Adipose tissue (tissue), 3 donors: ENCODE data around the gene CHI3L2. TPM values are rescaled to one million over a fixed set of nuclear protein-coding genes. Genes with fewer than 3 reads are reported as not detected.

Experiments
- H3K27ac ChIP-seq: one replicate; pipeline ENCODE4 v1.5.1; 2013; ENCODE audit warnings: low read depth, low read length
- WGBS, 3 donors: extraction: QIAGEN DNeasy Blood & Tissue Kit; methylation state at CpG; one replicate each; pipeline ENCODE4 v1.1.7; 2013; 5-methylcytosine and 5-hydroxymethylcytosine counted together
- polyA plus RNA-seq, 3 donors: library from polyadenylated mRNA; stranded (reverse); fragments of 200-250 nt; gene quantifications; one replicate each; pipeline ENCODE4 v1.2.3, GENCODE V29; 2013
- donor health status: healthy with polysubstance abuse.
- donor health status: Bipolar disorder and iron deficiency.
- donor health status: healthy.

The CHI3L2 gene
- polyA plus RNA-seq, 3 donors: 1.0 to 20.5 (median 16.9) TPM

DNA sequence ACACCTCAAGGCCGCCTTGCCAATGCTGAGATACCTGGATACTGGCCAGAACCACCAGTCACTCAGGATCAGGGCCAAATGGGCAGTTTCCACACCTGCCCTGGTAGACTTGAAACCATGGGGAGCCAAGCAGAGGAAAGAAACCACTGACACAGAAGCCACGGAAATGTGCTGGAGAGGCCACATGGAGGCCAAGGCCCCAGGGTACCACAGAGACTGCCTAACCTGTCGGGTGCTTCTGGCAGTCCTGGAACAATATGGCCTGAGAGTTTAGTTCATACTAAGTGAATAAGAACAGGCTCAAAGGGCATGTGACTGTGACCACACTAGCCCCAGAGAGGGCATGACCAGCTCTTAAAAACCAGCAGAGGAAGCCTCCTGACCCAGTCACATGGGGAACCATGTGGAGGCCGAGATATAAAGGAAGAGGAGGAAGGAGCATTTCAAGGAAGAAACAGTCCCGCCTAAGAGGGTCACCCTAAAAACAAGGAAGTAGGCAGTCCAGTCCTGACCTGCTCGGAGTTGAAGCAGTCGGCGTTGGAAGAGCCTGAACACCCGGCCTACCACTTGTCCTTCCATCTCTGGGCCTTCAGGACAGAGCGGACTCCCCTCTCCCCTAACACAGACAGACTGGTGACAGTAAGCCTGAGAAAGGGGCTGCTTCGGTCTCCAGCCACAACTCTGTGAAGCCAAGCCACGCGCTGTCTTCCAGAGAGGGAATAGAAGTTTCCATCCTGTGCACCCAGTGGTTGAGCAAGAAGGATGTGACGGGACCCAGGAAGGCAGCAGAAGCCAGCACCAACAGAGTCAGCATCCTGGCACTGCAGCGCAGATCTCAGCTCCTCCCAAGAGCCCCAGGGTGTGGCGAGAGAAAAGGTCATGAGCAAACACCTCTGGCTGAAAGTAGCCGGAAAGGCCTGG is 27.4 kb upstream of the CHI3L2 start, which contains the start of gene DENND2D:
DENND2D (minus strand) TSS at position 766 of the 921 bp plus-strand sequence; CDS start at position 579, 187 bp downstream.
- 63 to 76% (median 69%) methylated on average over 17 of the region's 17 CpGs for WGBS, 3 donors
- no peak within 1 kb of the TSS for H3K27ac ChIP-seq

DNA sequence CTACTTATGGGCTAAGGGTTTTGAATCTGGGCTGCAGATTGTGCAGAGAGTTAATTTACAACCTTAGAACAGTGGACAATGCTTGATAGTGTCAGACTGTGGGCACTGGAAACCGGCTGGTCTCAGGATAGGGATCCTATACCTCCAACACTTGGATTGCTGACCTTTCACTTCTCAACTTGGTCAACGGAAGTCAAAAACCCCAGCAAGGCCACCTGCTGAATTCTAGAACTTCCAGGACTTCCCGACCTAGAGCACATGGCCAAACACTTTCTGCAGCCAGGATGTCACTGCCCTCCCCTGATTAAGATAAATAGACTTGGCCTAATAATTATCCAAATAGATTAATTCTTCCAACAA is 26.7 kb upstream of the CHI3L2 start:
- no peak overlapping the region for H3K27ac ChIP-seq
- WGBS, 3 donors: 37 to 75% (median 61%) methylated on average over 3 of the region's 3 CpGs

DNA sequence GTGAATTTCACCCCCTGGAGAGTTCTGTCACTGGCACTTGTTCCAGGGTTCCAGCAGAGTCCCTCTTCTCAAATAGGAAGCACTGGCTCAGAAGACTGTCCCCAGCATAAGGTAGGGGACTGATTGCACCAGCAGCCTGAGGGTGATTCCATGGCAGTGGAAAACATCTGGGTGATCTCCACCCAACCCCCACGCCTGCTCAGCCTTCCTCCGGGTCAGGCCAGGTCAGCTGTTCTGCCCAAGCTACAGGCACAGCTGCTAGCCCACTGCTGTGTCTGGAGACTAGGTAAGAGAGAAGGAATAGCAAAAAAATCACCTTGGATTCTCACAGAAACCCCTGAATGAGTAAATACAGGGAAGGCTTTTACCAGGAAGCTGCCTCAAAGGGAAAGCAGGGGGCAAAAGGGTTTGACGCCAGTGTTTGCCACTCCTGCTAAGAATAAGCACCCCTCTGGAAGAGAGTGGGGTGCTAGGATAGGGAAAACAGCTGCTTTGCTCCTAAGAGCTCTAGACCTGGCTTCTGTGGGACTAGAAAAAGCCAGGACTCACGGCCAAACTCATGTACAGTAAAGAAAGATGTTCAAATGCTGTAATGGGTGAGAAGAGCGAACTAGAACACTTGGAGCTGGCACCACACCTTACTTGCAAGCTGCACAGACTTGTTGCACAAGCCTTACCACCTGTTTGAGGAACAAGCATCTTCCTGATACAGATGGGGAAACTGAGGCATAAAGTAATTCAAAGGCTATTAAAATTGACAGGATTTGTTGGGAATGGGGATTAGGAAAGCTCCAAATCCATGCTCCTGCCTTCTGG is 26.0 kb upstream of the CHI3L2 start:
- WGBS, 3 donors: 67 to 72% (median 72%) methylated on average over 5 of the region's 5 CpGs

DNA sequence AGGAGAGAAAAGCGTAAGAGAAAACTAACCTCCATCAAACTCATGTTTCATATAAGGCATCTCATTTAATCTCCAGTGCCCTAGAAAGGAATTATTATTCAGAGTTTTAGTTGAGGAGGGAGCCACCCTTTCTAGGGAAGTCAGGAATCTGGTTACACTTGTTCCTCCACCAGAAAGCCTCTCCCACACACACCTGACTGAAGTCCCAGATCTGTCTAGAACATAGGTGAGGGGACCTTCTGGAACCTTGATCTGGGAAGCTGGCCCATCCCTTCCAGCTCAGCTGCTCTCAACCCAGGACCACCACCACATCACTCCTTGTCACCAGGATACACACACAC is 25.2 kb upstream of the CHI3L2 start:
- no peak overlapping the region for H3K27ac ChIP-seq
- 91 to 98% (median 91%) methylated on average over 1 of the region's 1 CpG for WGBS, 3 donors

More for the DNA sequence above, 26.0 kb upstream of the CHI3L2 start:
- H3K27ac ChIP-seq: no peak overlapping the region

DNA sequence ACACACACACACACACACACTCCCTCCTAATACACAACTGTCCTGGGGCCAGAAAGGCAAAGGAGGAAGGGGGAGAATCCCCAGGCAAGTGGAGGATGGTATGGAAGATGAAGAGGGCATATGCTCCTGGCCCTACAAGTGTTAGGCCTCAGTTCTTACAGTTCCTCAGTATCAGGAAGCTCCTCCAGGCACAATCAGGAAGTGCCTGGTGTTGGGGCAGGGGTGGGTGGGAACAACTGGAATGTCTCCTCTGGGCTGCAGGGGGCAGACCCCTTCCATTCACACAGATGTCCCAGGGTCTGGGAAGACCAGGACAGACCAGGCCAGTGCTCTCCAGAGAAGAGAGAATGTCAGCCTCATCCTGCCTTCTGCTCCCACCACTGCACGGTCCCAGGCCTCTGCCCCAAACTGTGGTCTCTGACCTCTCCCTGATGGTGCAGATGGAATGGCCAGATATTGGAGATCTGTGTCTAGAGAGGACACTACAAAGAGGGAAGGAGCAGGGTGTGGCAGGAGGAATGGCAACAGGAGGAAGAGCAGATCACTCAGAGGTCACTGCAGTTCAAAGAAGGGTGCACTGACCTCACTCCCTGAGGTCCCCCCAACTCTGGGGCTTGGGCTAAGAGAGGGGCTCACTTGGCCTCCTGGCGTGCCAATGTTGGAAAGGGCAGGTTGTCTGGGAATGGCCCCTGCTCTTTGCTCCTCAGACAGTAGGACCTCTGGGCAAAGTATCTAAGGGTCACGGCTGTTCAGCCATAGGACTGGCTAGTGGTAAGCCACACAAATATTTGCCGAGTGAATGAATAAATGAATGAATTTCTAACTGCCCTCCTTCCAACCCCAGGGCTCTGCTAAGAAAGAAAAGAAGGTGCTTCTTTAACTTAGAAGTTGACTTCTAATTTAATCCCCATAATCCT is 24.5 kb upstream of the CHI3L2 start:
- no peak overlapping the region for H3K27ac ChIP-seq
- WGBS, 3 donors: 55 to 60% (median 56%) methylated on average over 4 of the region's 4 CpGs

DNA sequence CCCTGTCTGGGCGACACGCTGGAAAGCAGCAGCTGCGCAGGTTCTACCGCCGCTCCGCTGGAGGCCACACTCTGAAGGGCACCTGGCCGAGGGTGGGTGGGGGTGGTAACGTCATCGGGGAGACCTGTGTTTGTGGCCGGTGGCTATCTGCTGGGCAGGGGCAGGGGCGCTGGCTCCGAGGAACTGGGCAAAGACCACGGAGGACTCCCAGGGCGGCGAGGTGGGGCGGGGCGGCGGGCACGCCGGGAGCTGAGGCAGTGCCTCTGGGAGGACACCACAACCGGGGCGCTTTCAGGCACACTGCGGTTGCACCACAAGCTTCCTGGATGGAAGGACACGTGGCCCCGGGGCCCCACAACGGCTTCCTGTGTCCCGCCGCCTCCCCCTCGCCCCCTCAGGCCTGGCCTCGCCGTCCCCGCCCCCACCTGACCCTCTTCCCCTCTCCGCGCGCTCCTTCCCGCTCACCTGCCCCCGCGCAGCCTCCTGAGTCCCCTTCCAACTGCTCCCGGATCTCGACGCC is 23.8 kb upstream of the CHI3L2 start:
- peak overlapping the region; percentile 58 for H3K27ac ChIP-seq
- 7 to 13% (median 9%) methylated on average over 29 to 41 of the region's 41 CpGs for WGBS, 3 donors

DNA sequence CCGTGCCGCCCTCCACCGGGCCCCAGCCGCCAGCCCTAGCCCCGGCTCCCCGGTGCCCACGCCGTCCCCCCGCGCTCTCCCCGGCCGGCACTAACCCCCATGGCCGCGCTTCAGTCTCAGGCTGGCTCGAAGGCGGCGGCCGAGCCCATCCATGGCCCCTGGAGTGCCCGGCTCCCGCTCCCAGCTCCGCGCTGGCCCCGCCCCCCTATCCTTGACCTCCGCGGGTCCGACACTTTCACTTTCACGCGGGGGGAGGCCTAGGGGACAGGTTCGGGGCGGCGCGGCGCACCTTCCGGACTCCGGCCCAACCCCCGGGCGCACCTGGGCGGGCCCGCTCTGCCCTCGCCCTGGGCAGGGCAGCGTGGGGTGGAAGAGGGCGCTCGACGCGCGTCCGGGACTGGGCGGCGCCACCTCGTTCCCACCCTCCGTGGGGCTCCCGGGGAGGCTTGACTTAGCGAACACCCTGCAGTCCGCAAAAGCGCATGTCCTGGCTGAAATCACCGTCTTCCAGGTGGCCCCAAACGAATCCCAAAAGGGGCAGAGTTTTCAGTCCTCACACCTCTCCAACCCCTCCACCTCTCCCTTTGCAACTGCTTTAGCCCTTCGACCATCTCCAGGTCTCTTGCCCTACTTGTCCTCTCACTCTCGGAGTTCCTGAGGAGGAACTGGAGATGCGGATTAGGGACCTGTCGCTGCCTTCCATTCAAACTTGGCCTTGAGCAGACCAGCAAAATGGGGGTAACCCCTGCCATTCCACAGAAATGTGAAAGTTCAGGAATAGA is 23.1 kb upstream of the CHI3L2 start:
- WGBS, 3 donors: 2 to 3% (median 3%) methylated on average over 55 to 61 of the region's 61 CpGs
- H3K27ac ChIP-seq: peak overlapping the region; percentile 58

DNA sequence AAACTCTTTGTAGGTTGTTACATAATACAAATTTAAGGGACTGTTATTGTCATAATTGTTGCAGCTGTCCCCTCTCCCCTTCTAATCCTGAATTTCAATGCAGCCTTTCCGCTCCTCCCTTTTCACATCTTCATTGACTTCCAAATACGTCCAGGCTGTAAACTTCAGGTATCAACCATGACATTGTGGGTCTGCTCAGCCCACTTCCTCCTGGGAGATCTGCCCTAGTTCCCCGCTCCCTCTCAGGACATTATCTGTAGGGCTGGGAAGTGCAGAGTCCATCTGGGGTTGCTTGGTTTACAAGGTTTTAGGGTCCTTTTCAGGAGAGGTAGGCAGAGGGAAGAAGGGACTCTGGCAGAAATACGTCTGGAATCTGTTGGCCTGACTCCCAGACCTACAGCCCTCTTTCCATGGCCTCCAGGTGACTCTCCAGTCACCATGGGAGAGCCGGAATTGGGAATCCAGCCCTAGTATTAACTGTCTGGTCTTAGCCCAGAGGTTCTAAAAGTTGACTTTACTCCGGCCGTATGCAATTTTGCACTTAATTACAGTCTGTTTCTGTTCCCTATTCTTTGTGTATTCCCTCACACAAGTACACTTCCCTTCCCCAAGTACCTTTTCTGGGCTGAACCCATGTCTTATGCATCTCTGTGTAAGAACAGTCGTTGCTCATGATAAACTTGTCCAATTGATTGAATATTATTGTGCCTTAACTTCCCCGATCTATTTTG is 22.4 kb upstream of the CHI3L2 start:
- WGBS, 3 donors: 50 to 65% (median 55%) methylated on average over 9 of the region's 9 CpGs

DNA sequence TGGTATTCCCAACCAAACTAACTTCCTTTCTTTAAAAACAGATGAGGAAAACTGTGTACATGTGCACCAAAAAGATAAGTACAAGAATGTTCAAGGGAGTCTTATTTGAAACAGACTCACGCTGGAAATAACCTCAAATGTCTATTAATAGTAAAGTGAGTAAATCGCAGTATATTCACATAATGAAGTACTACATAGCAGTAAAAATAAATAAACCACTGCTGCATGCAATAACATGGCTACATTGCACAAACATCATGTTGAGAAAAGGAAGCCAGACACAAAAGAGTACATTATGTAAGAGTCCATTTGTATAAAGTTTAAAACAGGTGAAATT is 21.8 kb upstream of the CHI3L2 start:
- 43 to 71% (median 52%) methylated on average over 2 of the region's 2 CpGs for WGBS, 3 donors
- no peak overlapping the region for H3K27ac ChIP-seq

More for the DNA sequence above, 22.4 kb upstream of the CHI3L2 start:
- H3K27ac ChIP-seq: no peak overlapping the region

DNA sequence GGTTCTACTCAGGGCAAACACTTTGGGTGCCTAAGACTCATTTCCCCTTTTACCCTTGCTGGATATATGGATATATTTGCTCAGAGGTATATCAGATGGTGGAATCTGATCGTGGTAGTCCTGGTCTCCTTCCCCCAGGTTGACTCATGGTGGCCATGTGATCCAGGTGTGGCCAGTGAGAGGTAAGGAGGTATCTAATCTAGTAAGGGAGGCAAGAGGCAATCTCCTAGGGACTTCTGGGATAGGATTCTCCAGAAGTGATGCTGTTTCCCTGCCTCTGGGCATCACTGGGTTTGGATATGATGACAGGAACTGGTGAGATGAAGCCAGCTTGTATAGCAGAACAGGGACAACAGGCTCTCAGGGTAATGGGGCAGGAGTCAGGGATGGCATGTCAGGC is 18.6 kb upstream of the CHI3L2 start:
- no peak overlapping the region for H3K27ac ChIP-seq
- 47 to 60% (median 50%) methylated on average over 1 of the region's 1 CpG for WGBS, 3 donors

DNA sequence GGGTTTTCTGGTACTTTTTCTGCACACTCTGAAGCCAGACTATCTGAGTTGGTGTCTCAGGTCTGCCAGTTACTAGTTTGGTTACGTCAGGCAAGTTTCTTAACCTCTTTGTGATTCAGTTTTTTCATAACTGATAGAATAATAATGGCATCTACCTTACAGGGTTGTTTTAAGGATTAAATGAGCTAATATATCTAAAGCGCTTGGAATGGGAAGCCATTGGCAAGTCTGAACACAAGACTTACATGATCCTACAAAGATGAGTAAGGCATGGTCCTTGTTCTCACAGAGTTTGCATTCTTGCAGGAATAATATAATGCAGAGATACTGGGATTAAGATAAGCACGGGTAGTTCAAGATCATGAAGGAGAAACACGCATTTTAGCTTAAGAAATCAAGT is 17.9 kb upstream of the CHI3L2 start:
- 75 to 95% (median 91%) methylated on average over 4 of the region's 4 CpGs for WGBS, 3 donors
- no peak overlapping the region for H3K27ac ChIP-seq

DNA sequence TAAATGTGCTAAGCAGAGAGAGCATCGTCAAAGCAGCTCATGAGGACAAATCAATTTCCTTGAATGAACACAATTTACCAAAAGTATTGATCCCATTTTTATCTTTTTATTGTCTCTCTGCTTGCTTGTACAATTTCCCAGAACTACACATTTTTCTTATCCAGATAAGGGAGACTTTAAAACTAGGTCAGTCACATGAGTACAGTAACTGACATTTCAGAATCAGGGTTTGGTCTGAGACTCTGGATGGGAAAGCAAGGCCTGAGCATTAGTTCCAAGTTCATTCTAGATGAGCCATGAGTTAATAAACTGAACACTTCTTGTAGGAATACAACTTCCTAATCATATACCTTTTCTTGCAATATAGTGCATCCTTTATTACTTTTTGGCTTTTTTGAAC is 15.6 kb upstream of the CHI3L2 start:
- WGBS, 3 donors: 81 to 96% (median 95%) methylated on average over 1 of the region's 1 CpG
- H3K27ac ChIP-seq: no peak overlapping the region

DNA sequence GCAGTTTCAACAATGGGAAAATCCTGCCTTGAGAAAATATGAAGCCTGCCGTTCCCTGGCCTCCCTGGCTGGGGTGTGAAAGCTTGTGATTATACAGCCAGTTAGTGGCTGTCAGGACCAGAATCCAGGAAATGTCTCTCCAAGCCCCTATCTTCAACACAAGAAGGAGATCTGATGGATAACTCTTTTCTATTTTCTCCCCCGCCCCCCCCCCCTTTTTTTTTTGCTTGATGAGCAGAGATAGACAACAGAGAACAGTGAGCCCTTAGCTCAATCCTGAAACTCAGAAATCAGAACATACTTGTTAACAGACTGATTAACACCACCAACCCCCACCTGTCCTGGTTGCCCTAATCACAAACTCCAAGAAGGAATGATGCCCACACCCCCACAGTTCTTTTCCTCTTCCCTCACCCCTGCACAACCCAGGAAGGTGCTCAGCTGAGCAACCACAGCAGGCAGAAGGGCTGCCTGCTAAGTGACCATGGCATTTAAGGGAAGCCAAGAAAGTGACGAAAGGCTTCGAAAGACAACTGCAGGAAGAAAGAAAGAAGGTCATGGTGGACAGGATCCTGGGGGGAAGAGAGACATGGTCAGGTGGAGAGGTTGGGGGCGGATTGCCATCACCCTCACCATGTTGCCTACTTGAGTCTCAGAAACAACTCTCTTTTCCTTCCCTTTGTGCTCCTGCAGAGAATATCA is 14.7 kb upstream of the CHI3L2 start:
- 68 to 84% (median 78%) methylated on average over 5 of the region's 5 CpGs for WGBS, 3 donors
- no peak overlapping the region for H3K27ac ChIP-seq

DNA sequence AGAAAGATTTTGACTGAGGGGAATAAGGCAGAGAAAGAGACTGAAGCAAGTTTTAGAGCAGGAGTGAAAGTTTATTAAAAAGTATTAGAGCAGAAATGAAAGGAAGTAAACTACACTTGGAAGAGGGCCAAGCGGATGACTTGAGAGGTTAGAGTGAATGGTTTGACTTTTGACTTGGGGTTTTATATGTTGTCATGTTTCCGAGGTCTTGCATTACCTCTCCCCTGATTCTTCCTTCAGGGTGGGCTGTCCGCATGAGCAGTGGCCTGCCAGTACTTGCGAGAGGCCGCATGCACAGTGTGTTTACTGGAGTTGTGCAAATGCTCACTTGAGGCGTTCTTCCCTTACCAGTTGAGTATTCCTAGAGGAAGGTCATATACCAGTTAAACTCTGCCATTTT is 14.1 kb upstream of the CHI3L2 start:
- 54 to 92% (median 62%) methylated on average over 6 of the region's 6 CpGs for WGBS, 3 donors
- no peak overlapping the region for H3K27ac ChIP-seq

DNA sequence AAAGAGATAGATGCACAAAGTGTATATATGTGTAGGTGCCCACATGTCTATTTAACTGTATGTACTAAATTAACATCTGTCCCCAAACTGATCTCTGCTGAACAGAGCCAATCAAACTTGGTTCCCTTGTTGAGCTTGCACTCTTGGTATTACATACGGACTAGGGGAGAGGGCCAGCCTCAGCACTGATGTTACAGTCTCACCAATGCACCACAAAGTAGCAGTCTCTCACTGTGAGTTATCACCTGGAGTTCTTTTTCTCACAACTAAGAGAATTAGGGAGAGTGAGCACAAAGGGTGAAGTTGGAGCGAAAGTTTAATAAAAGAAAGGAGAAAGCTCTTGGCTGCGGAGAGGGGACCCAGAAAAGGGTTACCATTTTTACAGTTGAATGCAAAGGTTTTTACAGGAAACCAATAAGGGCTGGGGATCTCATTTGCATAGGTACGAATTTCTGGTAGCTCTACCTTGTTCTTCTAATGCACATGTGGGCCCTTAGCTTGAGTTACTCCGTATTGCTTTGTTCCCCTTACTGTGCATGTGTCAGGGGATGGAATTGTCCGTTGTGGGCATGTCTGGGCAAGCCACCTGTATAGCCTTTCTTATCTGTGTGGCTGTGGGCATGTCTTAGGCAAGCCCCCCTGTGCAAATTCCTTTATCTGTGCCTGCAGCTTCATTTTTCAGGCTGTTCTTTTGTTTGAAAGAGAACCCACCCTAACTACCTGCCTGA is 13.3 kb upstream of the CHI3L2 start:
- 76 to 86% (median 80%) methylated on average over 6 of the region's 6 CpGs for WGBS, 3 donors
- H3K27ac ChIP-seq: no peak overlapping the region

DNA sequence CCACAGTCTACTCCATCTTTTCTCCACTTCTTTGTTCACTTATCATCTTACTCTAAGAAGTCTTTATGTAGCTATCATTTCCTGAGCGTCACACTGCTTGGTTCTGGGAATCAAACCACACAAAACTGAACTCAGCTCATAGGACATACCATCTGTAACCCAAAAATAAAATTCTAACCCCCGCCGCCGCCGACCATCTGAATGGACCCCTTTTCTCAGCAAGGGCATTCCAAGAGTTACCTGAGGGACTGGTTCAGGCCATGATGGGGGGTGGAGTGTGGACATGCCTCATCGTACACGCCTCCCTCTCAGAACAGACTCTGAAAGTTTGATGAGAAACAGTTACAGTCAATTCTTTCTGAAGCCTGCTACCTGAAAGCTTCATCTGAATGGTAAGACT is 12.6 kb upstream of the CHI3L2 start:
- 86 to 90% (median 89%) methylated on average over 7 of the region's 7 CpGs for WGBS, 3 donors
- no peak overlapping the region for H3K27ac ChIP-seq
